HG03342 (cell line): Measurements from ENCODE around the gene MUS81.

Experiments
- ATAC-seq: cut with Tn5 transposase; IDR thresholded peaks from one replicate; pipeline ENCODE4 v1.9.1; 2021; ENCODE audit warnings: mild to moderate bottlenecking, moderate library complexity; ENCODE audit not compliant: unreplicated experiment

Gene MUS81

DNA sequence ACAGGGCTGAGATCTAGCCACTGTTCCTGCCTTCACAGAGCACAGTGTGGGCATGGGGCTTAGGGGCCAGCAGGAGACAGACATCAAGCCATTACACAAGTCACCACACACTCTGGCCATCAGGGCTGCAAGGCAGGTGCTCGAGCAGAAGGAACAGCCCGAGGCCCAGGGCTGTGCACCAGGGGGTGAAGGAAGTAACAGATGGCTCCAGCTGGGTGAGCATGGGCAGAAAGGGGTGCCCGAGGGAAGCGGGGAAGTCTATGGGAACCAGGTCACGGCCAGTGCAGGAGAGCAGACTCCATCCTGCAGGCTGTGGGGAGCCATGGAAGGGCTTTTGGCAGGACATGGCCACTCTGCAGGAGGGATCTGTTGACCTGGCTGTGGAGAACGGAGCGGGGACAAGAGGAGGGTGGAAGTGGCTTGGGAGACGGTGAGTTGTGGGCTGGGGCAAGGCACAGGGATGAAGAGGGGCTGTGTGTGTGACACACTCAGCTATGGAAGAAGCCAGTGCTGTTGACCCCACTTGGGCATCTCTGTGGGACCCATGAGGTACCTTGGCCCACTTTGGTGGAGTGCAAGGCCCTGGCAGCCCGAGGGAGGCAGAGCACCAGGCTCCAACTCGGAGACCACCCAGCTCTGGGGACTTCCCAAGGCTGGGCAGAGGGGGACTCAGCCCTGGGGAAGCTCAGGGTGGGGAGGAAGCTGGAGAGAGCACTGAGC is 55.0 kb downstream of the MUS81 start:
- ATAC-seq, result no peak

GRCh38 chr11:65915821-65916251 is 55.6 kb downstream of the MUS81 start:
- no peak for ATAC-seq
